Measurements from ENCODE around the gene PDP2. TPM values are rescaled to one million over a fixed set of nuclear protein-coding genes. Genes with fewer than 3 reads are reported as not detected.

PDP2 gene
- total and polyA plus RNA-seq, 2 of the 4 experiments (the other 2 are of a cell fraction) = 5.3 to 16.8 TPM

DNA sequence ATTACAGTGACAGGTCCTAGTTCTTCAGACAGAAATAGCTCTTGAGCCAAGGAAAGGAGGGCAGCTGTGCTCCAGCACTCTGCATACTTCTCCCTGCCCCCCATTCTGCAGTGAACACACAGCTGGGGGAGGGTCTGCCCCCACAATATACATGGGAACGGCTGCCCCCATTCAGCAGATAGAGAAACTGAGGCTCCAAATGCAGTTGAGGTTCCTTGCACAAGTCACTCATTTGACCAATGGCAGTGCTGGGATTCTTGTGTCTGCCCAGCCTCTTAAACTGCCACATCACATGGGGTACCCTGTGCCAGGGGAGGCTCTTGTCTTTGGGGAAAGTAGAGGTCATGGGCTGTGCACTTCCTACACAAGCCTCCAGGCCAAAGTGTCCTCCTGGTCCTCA is 10.9 kb upstream of the PDP2 start:
- H3K23ac ChIP-seq (ENCODE audit: low read depth, low read length) = no peak overlapping the region
- TF ChIP-seq RCOR1 (IDR thresholded peaks at IDR 0.05; ENCODE audit: insufficient replicate concordance, low read length) (no peak), CEBPB (IDR thresholded peaks at IDR 0.05; ENCODE audit: low read depth, low read length) (no peak), SMC3 (IDR thresholded peaks at IDR 0.05; ENCODE audit: low read depth, low read length) (no peak), FOS (IDR thresholded peaks at IDR 0.05; ENCODE audit: low read depth, low read length) (no peak), NFE2L2 (IDR thresholded peaks at IDR 0.05; ENCODE audit: low read depth, low read length) (no peak), MAFK (IDR thresholded peaks at IDR 0.05; ENCODE audit: low read depth, low read length) (no peak), RAD21 (IDR thresholded peaks at IDR 0.05; ENCODE audit: low read length) (no peak), MXI1 (IDR thresholded peaks at IDR 0.05; ENCODE audit: borderline replicate concordance, low read depth, low read length) (no peak), MAZ (IDR thresholded peaks at IDR 0.05; ENCODE audit: borderline replicate concordance, low read depth, low read length) (no peak), BHLHE40 (IDR thresholded peaks at IDR 0.05; ENCODE audit: low read depth, low read length) (no peak), POLR2A (IDR thresholded peaks at IDR 0.05; ENCODE audit: low read depth, low read length) (no peak), RFX5 (IDR thresholded peaks at IDR 0.05; ENCODE audit: low read depth, low read length) (no peak), CHD1 (IDR thresholded peaks at IDR 0.05; ENCODE audit: low read depth, low read length) (no peak)
- TF ChIP-seq, protein P1, sequence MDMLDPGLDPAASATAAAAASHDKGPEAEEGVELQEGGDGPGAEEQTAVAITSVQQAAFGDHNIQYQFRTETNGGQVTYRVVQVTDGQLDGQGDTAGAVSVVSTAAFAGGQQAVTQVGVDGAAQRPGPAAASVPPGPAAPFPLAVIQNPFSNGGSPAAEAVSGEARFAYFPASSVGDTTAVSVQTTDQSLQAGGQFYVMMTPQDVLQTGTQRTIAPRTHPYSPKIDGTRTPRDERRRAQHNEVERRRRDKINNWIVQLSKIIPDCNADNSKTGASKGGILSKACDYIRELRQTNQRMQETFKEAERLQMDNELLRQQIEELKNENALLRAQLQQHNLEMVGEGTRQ (IDR thresholded peaks at IDR 0.05; ENCODE audit: low read depth, low read length) = no peak
- TF ChIP-seq, protein P2, sequence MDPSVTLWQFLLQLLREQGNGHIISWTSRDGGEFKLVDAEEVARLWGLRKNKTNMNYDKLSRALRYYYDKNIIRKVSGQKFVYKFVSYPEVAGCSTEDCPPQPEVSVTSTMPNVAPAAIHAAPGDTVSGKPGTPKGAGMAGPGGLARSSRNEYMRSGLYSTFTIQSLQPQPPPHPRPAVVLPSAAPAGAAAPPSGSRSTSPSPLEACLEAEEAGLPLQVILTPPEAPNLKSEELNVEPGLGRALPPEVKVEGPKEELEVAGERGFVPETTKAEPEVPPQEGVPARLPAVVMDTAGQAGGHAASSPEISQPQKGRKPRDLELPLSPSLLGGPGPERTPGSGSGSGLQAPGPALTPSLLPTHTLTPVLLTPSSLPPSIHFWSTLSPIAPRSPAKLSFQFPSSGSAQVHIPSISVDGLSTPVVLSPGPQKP (IDR thresholded peaks at IDR 0.05; ENCODE audit: borderline replicate concordance, low read depth, low read length) = no peak
- TF ChIP-seq, protein P3, sequence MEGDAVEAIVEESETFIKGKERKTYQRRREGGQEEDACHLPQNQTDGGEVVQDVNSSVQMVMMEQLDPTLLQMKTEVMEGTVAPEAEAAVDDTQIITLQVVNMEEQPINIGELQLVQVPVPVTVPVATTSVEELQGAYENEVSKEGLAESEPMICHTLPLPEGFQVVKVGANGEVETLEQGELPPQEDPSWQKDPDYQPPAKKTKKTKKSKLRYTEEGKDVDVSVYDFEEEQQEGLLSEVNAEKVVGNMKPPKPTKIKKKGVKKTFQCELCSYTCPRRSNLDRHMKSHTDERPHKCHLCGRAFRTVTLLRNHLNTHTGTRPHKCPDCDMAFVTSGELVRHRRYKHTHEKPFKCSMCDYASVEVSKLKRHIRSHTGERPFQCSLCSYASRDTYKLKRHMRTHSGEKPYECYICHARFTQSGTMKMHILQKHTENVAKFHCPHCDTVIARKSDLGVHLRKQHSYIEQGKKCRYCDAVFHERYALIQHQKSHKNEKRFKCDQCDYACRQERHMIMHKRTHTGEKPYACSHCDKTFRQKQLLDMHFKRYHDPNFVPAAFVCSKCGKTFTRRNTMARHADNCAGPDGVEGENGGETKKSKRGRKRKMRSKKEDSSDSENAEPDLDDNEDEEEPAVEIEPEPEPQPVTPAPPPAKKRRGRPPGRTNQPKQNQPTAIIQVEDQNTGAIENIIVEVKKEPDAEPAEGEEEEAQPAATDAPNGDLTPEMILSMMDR (conservative IDR thresholded peaks at IDR 0.05; ENCODE audit: low read depth, low read length) = no peak
- no peaks in the 10 kb centered on the region for H3K9me3 ChIP-seq (ENCODE audit: control insufficient read depth, insufficient read depth, low read length)
- no peak overlapping the region for H2BK120ac ChIP-seq (ENCODE audit: low read depth, low read length)
- in situ Hi-C loops (cut with MboI; ENCODE audit: low sequenced_read_pairs) (loop anchor here (10.0 kb wide), 1 partner anchor 465 kb away; no protein-coding TSS in a partner anchor), intact Hi-C loops (cut with micrococcal nuclease) (loop anchor here (2.0 to 5.0 kb wide), 3 partner anchors 117 to 465 kb away; partner anchors contain the start of gene DYNC1LI2), dilution Hi-C loops (cut with HindIII; ENCODE audit: low sequenced_read_pairs, unreplicated experiment) (no loop called here)
- no peak overlapping the region for H3K9ac ChIP-seq (ENCODE audit: low read depth, low read length)
- no peak overlapping the region for H3K4me3 ChIP-seq (ENCODE audit: insufficient read depth, low read depth, low read length)
- no peak overlapping the region for H2AK5ac ChIP-seq (ENCODE audit: low read depth, low read length)
- H4K20me1 ChIP-seq (ENCODE audit: insufficient read depth, low read length) = peaks cover 3% of the 10 kb centered on the region; the same call in 1 of the 2 replicates
- no peak overlapping the region for H4K8ac ChIP-seq (ENCODE audit: low read depth in 2 of 2, low read length in 2 of 2)
- H3K18ac ChIP-seq (ENCODE audit: low read depth, low read length) = no peak overlapping the region
- H2AFZ ChIP-seq (replicated peaks; ENCODE audit: low read length, poor library complexity) = no peak overlapping the region
- H3K27ac ChIP-seq (ENCODE audit: insufficient read depth, low read length) = no peak overlapping the region
- peaks cover 5% of the 10 kb centered on the region for H3K9me1 ChIP-seq (ENCODE audit: insufficient read depth, low read length)
- H4K91ac ChIP-seq (ENCODE audit: insufficient read depth, low read depth, low read length) = no peak overlapping the region
- POLR2A ChIA-PET (ENCODE audit: unreplicated experiment) = no interaction called here
- H3K79me1 ChIP-seq (ENCODE audit: low read depth in 1 of 2, low read length in 2 of 2) = no peaks in the 10 kb centered on the region
- no peak overlapping the region for H3K4ac ChIP-seq (ENCODE audit: low read depth, low read length)
- CTCF ChIA-PET = interaction anchor here (3.2 kb wide), 1 partner anchor 39 kb away, joined by 22 read pairs; the partner anchor contains the start of gene NAE1
- WGBS, 2 experiments (ENCODE audit: extremely low coverage in 2 of 2, insufficient read length in 1 of 2) = 100% methylated on average over 1 of the region's 1 CpG; no CpG with 5 or more reads in 1 of the 2 experiments
- no peaks in the 10 kb centered on the region for H3K27me3 ChIP-seq (ENCODE audit: control insufficient read depth, insufficient read depth, low read length)
- ATAC-seq (ENCODE audit: low read depth) (no peak), DNase-seq (no peak)
- no peak overlapping the region for H3K4me2 ChIP-seq (ENCODE audit: low read depth, low read length)
- H3K4me1 ChIP-seq (ENCODE audit: control insufficient read depth, insufficient read depth, low read length) = peaks cover 7% of the 10 kb centered on the region
- no TSS peak for BruUV-seq (replicated peaks)
- no peaks in the 10 kb centered on the region for H3K36me3 ChIP-seq (ENCODE audit: control insufficient read depth, insufficient read depth, low read length)
- no peak overlapping the region for H2BK20ac ChIP-seq (ENCODE audit: low read depth, low read length)
- H2BK15ac ChIP-seq (ENCODE audit: low read depth, low read length) = no peak overlapping the region
- H3K56ac ChIP-seq (ENCODE audit: extremely low read depth, insufficient read depth, low read length) = no peak overlapping the region
- H2AK9ac ChIP-seq (replicated peaks; ENCODE audit: low read depth, low read length, poor library complexity) = no peak overlapping the region
- H3K14ac ChIP-seq (replicated peaks; ENCODE audit: low read depth, low read length) = no peak overlapping the region
- H2BK5ac ChIP-seq (ENCODE audit: low read depth, low read length, poor library complexity, severe bottlenecking) = no peak overlapping the region
- no peak overlapping the region for H4K5ac ChIP-seq (ENCODE audit: low read depth, low read length)
